Activated T-cell treated with anti-CD3 and anti-CD28 coated beads, Interleukin-2, amount 50 U/mL, for 24 hours (primary cell): ENCODE data around the gene MYO1D.

Experiments
- DNase-seq: peaks from one replicate; pipeline ENCODE4 v3.0.0-alpha.2; 2020
- H3K27ac Mint-ChIP-seq: 2 replicates; pipeline ENCODE4 v1.8.0; 2020; ENCODE audit warnings: mild to moderate bottlenecking, mixed read lengths
- H3K27me3 Mint-ChIP-seq: 2 replicates; pipeline ENCODE4 v1.8.0; 2020; ENCODE audit warnings: mixed read lengths
- H3K36me3 Mint-ChIP-seq: 2 replicates; pipeline ENCODE4 v1.8.0; 2020; ENCODE audit warnings: low read depth, mixed read lengths
- H3K4me1 Mint-ChIP-seq: 2 replicates; pipeline ENCODE4 v1.8.0; 2020; ENCODE audit warnings: low read depth, mixed read lengths
- H3K4me3 Mint-ChIP-seq: 2 replicates; pipeline ENCODE4 v1.8.0; 2020; ENCODE audit warnings: mild to moderate bottlenecking, moderate library complexity, mixed read lengths
- H3K9me3 Mint-ChIP-seq: 2 replicates; pipeline ENCODE4 v1.8.0; 2020; ENCODE audit warnings: mixed read lengths

The MYO1D gene

DNA sequence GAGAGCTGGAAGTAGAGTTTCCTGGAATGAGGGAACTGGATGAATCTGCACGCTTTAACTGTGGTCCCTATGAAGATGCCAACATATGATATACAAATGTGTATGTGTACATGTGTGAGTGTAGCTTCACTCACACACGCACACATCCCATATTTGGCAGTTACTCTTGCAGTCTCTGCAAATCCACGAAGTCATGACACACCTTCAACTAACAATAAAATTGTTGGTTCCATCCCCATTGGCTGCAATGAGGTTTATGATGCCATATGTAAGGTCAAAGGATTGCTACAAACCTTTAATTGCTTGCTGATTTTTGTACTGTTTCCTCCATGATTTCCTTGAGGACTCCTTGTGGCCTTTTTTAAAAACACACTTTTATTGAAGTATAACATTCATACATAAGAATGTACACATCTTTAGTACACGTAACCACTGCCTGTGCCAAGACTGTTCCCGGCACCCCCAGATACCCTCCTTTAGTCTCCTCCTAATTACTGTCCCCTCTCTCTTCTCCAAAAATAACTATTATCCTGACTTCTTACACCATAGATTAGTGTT is 22.0 kb downstream of the MYO1D start:
- H3K27me3 Mint-ChIP-seq = peaks cover 6% of the 10 kb centered on the region
- no peaks in the 10 kb centered on the region for H3K36me3 Mint-ChIP-seq
- no peaks in the 10 kb centered on the region for H3K9me3 Mint-ChIP-seq
- DNase-seq = no peak
- H3K27ac Mint-ChIP-seq = no peak overlapping the region
- H3K4me1 Mint-ChIP-seq = no peaks in the 10 kb centered on the region
- H3K4me3 Mint-ChIP-seq = no peak overlapping the region

GRCh38 chr17:32854207-32854606 is 22.7 kb downstream of the MYO1D start:
- H3K4me3 Mint-ChIP-seq = no peak overlapping the region
- DNase-seq = no peak
- H3K27me3 Mint-ChIP-seq = peaks cover 6% of the 10 kb centered on the region
- no peaks in the 10 kb centered on the region for H3K9me3 Mint-ChIP-seq
- no peaks in the 10 kb centered on the region for H3K4me1 Mint-ChIP-seq
- no peak overlapping the region for H3K27ac Mint-ChIP-seq
- no peaks in the 10 kb centered on the region for H3K36me3 Mint-ChIP-seq

DNA sequence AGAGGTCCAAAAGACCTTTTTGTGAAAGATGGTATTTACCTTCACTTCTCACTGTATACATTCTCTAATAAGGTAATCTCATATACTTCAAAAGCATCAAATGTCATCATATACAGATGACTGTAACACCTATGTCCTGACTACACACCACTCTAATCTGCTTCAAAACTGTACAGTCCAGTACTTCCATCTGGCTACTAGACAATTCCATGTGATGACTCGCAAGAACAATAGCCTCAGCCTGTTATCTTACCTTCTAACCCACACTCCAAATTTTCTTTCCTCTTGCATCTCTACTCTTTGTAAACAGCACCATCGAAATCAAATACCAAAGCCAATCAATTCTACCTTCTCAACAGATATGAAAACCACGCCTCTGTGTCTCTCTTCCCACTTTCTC is 24.1 kb downstream of the MYO1D start:
- Mint-ChIP-seq H3K27ac (no peak overlapping the region), H3K36me3 (no peaks in the 10 kb centered on the region), H3K4me3 (no peak overlapping the region), H3K9me3 (no peaks in the 10 kb centered on the region), H3K27me3 (peaks cover 6% of the 10 kb centered on the region), H3K4me1 (no peaks in the 10 kb centered on the region)
- no peak for DNase-seq

GRCh38 chr17:32849879-32850278 is 27.0 kb downstream of the MYO1D start:
- Mint-ChIP-seq H3K4me1 (no peaks in the 10 kb centered on the region), H3K4me3 (no peak overlapping the region), H3K27ac (no peak overlapping the region), H3K36me3 (no peaks in the 10 kb centered on the region), H3K27me3 (peaks cover 6% of the 10 kb centered on the region), H3K9me3 (no peaks in the 10 kb centered on the region)
- no peak for DNase-seq

- Mint-ChIP-seq H3K9me3 (no peaks in the 10 kb centered on the region), H3K27me3 (peaks cover 5% of the 10 kb centered on the region)
These were observed 28.9 kb downstream of the MYO1D start for GRCh38 chr17:32847977-32848376.

GRCh38 chr17:32846143-32846542 is 30.8 kb downstream of the MYO1D start:
- Mint-ChIP-seq H3K4me3 (no peak overlapping the region), H3K4me1 (no peaks in the 10 kb centered on the region), H3K9me3 (no peaks in the 10 kb centered on the region), H3K27ac (no peak overlapping the region), H3K36me3 (no peaks in the 10 kb centered on the region), H3K27me3 (no peaks in the 10 kb centered on the region)
- no peak for DNase-seq

More at GRCh38 chr17:32847977-32848376, 28.9 kb downstream of the MYO1D start:
- Mint-ChIP-seq H3K36me3 (no peaks in the 10 kb centered on the region), H3K4me3 (no peak overlapping the region), H3K27ac (no peak overlapping the region), H3K4me1 (no peaks in the 10 kb centered on the region)
- no peak for DNase-seq

GRCh38 chr17:32840241-32840640 is 36.7 kb downstream of the MYO1D start:
- no peaks in the 10 kb centered on the region for H3K27me3 Mint-ChIP-seq
- DNase-seq = no peak
- H3K9me3 Mint-ChIP-seq = no peaks in the 10 kb centered on the region
- H3K36me3 Mint-ChIP-seq = no peaks in the 10 kb centered on the region
- no peak overlapping the region for H3K27ac Mint-ChIP-seq
- H3K4me1 Mint-ChIP-seq = no peaks in the 10 kb centered on the region
- H3K4me3 Mint-ChIP-seq = no peak overlapping the region

- Mint-ChIP-seq H3K4me3 (no peak overlapping the region), H3K36me3 (no peaks in the 10 kb centered on the region), H3K27me3 (no peaks in the 10 kb centered on the region), H3K4me1 (no peaks in the 10 kb centered on the region), H3K9me3 (no peaks in the 10 kb centered on the region), H3K27ac (no peak overlapping the region)
- no peak for DNase-seq
These were observed 40.4 kb downstream of the MYO1D start for GRCh38 chr17:32836527-32836926.

DNA sequence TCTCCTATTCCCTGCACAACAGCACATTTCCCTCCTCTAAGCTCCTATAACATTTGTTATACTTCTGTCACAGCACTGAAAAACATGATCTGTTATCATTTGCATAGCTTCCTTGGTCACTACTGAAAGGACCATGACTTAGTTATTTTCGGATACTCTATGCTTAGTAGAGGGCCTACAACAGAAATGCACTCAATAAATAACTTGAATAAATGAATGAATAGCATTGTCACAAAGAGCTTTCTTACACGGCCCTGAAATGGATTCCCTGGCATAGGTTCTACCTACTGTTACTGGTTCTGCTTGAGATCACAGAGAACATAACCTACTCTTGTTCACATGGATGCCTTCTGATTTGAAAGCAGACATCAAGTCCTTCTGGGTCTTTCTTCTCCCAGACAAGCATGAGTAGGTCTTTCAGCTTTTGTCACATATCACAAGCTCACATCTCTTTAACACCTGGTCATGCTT is 41.6 kb downstream of the MYO1D start:
- no peak for DNase-seq
- no peak overlapping the region for H3K4me3 Mint-ChIP-seq
- no peaks in the 10 kb centered on the region for H3K4me1 Mint-ChIP-seq
- H3K36me3 Mint-ChIP-seq = no peaks in the 10 kb centered on the region
- H3K9me3 Mint-ChIP-seq = no peaks in the 10 kb centered on the region
- H3K27me3 Mint-ChIP-seq = no peaks in the 10 kb centered on the region
- no peak overlapping the region for H3K27ac Mint-ChIP-seq

DNA sequence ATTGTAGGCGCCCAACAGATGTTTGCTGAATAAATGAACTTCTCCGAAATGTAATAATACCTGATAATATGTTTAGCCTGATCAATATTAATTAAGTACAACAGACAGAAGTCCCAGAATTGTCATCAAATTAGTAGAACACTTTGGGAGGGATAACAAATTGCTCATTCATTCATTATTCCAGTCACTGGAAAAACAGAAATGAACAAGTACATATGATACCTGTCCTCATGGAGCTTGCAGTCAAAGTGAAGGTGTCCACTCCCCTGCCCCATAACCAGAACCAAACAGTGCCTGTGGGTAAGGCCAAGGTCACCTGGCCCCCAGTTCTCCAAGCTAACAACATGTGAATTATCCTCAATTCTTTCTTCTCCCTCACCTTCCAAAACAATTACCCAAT is 42.8 kb downstream of the MYO1D start:
- peaks cover under 1% of the 10 kb centered on the region for H3K27me3 Mint-ChIP-seq
- peaks cover 10% of the 10 kb centered on the region for H3K4me1 Mint-ChIP-seq
- no peak for DNase-seq
- H3K4me3 Mint-ChIP-seq = no peak overlapping the region
- H3K36me3 Mint-ChIP-seq = no peaks in the 10 kb centered on the region
- H3K27ac Mint-ChIP-seq = no peak overlapping the region
- no peaks in the 10 kb centered on the region for H3K9me3 Mint-ChIP-seq

DNA sequence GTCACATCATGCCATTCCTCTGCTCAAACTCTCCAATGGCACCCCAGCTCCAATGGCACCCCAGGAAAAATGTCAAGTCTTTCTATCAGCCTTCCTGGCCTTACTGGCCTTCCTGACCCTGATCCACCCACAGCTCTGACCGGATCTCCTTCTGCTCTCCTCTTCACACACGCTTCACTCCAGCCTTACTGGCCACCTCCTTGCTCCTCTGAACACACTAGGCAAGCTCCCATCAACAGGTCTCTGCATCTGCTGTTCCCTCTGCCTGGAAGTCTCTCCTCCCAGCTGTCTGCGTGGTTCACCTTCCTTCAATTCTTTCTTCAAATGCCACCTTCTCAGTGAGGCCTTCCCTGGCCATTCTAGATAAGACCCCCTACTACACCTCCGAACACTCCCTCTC is 43.4 kb downstream of the MYO1D start:
- no peak overlapping the region for H3K27ac Mint-ChIP-seq
- H3K4me3 Mint-ChIP-seq = no peak overlapping the region
- H3K27me3 Mint-ChIP-seq = peaks cover 5% of the 10 kb centered on the region
- H3K36me3 Mint-ChIP-seq = no peaks in the 10 kb centered on the region
- no peaks in the 10 kb centered on the region for H3K9me3 Mint-ChIP-seq
- no peak for DNase-seq
- peaks cover 16% of the 10 kb centered on the region for H3K4me1 Mint-ChIP-seq

DNA sequence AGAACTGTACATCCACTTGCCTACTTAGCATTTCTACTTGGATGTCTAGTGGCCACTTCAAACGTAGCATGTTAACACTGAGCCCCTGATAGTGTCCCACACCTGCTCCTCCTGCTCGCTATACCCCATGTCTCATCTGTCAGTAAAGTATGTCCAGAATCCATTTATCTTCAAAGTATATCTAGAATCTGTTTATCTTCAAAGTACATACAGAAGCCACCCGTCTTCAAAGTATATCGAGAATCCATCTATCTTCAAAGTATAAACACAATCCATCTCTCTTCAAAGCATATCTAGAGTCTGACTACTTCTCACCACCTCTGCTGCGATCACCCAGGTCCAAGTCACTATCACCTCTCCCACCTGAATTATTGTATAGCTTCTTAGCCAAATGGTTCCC is 43.8 kb downstream of the MYO1D start:
- H3K36me3 Mint-ChIP-seq = no peaks in the 10 kb centered on the region
- no peak overlapping the region for H3K4me3 Mint-ChIP-seq

GRCh38 chr17:32831627-32832243 is 45.2 kb downstream of the MYO1D start:
- H3K27ac Mint-ChIP-seq = no peak overlapping the region
- H3K9me3 Mint-ChIP-seq = no peaks in the 10 kb centered on the region
- H3K4me1 Mint-ChIP-seq = peaks cover 24% of the 10 kb centered on the region
- no peaks in the 10 kb centered on the region for H3K36me3 Mint-ChIP-seq
- H3K4me3 Mint-ChIP-seq = no peak overlapping the region
- no peak for DNase-seq
- H3K27me3 Mint-ChIP-seq = peaks cover 16% of the 10 kb centered on the region

More for the DNA sequence above, 43.8 kb downstream of the MYO1D start:
- H3K4me1 Mint-ChIP-seq = peaks cover 18% of the 10 kb centered on the region
- H3K9me3 Mint-ChIP-seq = no peaks in the 10 kb centered on the region
- no peak for DNase-seq
- H3K27me3 Mint-ChIP-seq = peaks cover 5% of the 10 kb centered on the region
- H3K27ac Mint-ChIP-seq = no peak overlapping the region

DNA sequence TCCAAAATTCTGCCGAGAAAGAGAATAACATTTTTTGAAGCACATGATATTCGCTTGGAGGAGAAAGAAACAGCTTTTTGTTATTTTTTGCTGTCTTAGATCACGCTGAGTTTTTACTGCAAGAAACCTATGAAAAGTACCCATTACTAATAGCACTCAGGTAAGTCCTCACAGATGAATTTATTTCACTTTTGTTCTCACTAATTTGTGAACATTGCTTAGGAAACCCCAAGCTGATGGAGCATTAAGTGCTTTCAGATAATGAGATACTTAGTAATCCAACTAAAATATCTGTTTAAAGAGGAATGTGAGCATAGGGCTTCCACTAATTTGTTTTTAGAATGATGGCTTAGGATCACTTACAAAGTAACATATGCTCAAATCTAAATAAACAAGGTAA is 45.7 kb downstream of the MYO1D start:
- Mint-ChIP-seq H3K27ac (no peak overlapping the region), H3K27me3 (peaks cover 16% of the 10 kb centered on the region)

DNA sequence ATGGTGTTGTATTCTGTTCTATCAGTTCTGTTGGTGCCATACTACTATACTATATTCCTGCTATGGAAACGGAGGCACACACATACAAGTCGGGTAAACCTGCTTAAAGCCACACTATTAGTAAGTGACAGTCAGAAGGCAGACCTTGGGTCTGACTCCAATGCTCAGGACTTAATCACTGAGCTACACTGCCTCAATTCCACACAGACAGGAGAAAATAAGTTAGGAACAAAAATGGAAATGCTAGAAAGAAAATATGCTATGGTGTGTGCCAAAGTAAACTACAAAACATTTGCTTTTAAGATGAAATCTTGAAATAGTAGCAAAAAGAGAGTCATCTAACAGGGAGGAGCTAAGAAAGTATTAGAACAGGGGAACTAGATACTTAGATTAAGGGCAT is 48.1 kb downstream of the MYO1D start:
- Mint-ChIP-seq H3K27me3 (peaks cover 18% of the 10 kb centered on the region), H3K4me1 (peaks cover 24% of the 10 kb centered on the region), H3K9me3 (no peaks in the 10 kb centered on the region), H3K4me3 (no peak overlapping the region), H3K36me3 (no peaks in the 10 kb centered on the region), H3K27ac (no peak overlapping the region)
- DNase-seq = no peak

More for the DNA sequence above, 45.7 kb downstream of the MYO1D start:
- no peak for DNase-seq
- peaks cover 24% of the 10 kb centered on the region for H3K4me1 Mint-ChIP-seq
- no peak overlapping the region for H3K4me3 Mint-ChIP-seq
- no peaks in the 10 kb centered on the region for H3K36me3 Mint-ChIP-seq
- H3K9me3 Mint-ChIP-seq = no peaks in the 10 kb centered on the region
